ENCODE data around the gene TMIGD1. TPM values are rescaled to one million over a fixed set of nuclear protein-coding genes. Genes with fewer than 3 reads are reported as not detected.

Gene TMIGD1
- polyA plus RNA-seq, 1 donor (not counting 4 experiments of a cell fraction or from before 2014, with no cell fraction given) = not detected

- FAIRE-seq = no peak
- H3K79me2 ChIP-seq (ENCODE audit: control insufficient read depth, insufficient read depth, low read length) = no peaks in the 10 kb centered on the region
- peaks cover 3% of the 10 kb centered on the region for H3K9me3 ChIP-seq (ENCODE audit: control insufficient read depth, low read depth, low read length)
- DNase-seq (ENCODE audit: low read depth, low spot score) = no peak
- H4K20me1 ChIP-seq (ENCODE audit: control insufficient read depth, extremely low read depth, insufficient read depth, low read length) = no peaks in the 10 kb centered on the region
- no peak for TF ChIP-seq CTCF (optimal IDR thresholded peaks at IDR 0.05 in 1 of 3, IDR thresholded peaks at IDR 0.05 in 1 of 3, conservative IDR thresholded peaks at IDR 0.05 in 1 of 3; ENCODE audit: extremely low read depth in 1 of 3, insufficient read depth in 2 of 3, low read length in 3 of 3)
- TF ChIP-seq EZH2 (IDR thresholded peaks at IDR 0.05; ENCODE audit: low read length) = no peak
- no peak overlapping the region for H3K27ac ChIP-seq (ENCODE audit: control insufficient read depth, insufficient read depth, low read length)
- no peaks in the 10 kb centered on the region for H3K9me1 ChIP-seq (ENCODE audit: control insufficient read depth, extremely low read depth, insufficient read depth, low read length)
- no peak overlapping the region for H3K4me2 ChIP-seq (ENCODE audit: control insufficient read depth, extremely low read depth, insufficient read depth, low read depth, low read length)
- peaks cover 5% of the 10 kb centered on the region for H3K4me1 ChIP-seq (ENCODE audit: control insufficient read depth, extremely low read depth, insufficient read depth, low read length)
- H2AFZ ChIP-seq (ENCODE audit: control insufficient read depth, low read length) = no peak overlapping the region
- H3K9ac ChIP-seq (ENCODE audit: control insufficient read depth, extremely low read depth, insufficient read depth, low read length) = no peak overlapping the region
- dilution Hi-C loops (cut with MboI; ENCODE audit: extremely low pct_ligation_motif_present, low sequenced_read_pairs) = no loop called here
- no peaks in the 10 kb centered on the region for H3K27me3 ChIP-seq (ENCODE audit: control insufficient read depth, extremely low read depth, insufficient read depth, low read length)
- no peaks in the 10 kb centered on the region for H3K36me3 ChIP-seq (ENCODE audit: control insufficient read depth in 2 of 2, extremely low read depth in 1 of 2, insufficient read depth in 2 of 2, low read length in 2 of 2)
- H3K4me3 ChIP-seq (ENCODE audit: control insufficient read depth in 2 of 3, extremely low read depth in 1 of 3, insufficient read depth in 2 of 3, low read depth in 1 of 3, low read length in 3 of 3) = no peak overlapping the region
These were observed 28.0 kb upstream of the TMIGD1 start for GRCh38 chr17:30361766-30362279.

- no peaks in the 10 kb centered on the region for H3K36me3 ChIP-seq (ENCODE audit: control insufficient read depth in 2 of 2, extremely low read depth in 1 of 2, insufficient read depth in 2 of 2, low read length in 2 of 2)
- H3K4me2 ChIP-seq (ENCODE audit: control insufficient read depth, extremely low read depth, insufficient read depth, low read depth, low read length) = no peak overlapping the region
- peaks cover 3% of the 10 kb centered on the region for H3K9me3 ChIP-seq (ENCODE audit: control insufficient read depth, low read depth, low read length)
- no peak for DNase-seq (ENCODE audit: low read depth, low spot score)
- FAIRE-seq = no peak
- H3K4me1 ChIP-seq (ENCODE audit: control insufficient read depth, extremely low read depth, insufficient read depth, low read length) = peaks cover 5% of the 10 kb centered on the region
- no peak overlapping the region for H2AFZ ChIP-seq (ENCODE audit: control insufficient read depth, low read length)
- H3K27ac ChIP-seq (ENCODE audit: control insufficient read depth, insufficient read depth, low read length) = no peak overlapping the region
- no peak overlapping the region for H3K4me3 ChIP-seq (ENCODE audit: control insufficient read depth in 2 of 3, extremely low read depth in 1 of 3, insufficient read depth in 2 of 3, low read depth in 1 of 3, low read length in 3 of 3)
- H3K79me2 ChIP-seq (ENCODE audit: control insufficient read depth, insufficient read depth, low read length) = no peaks in the 10 kb centered on the region
- no peaks in the 10 kb centered on the region for H3K9me1 ChIP-seq (ENCODE audit: control insufficient read depth, extremely low read depth, insufficient read depth, low read length)
- no peak overlapping the region for H3K9ac ChIP-seq (ENCODE audit: control insufficient read depth, extremely low read depth, insufficient read depth, low read length)
- H3K27me3 ChIP-seq (ENCODE audit: control insufficient read depth, extremely low read depth, insufficient read depth, low read length) = peaks cover under 1% of the 10 kb centered on the region
- H4K20me1 ChIP-seq (ENCODE audit: control insufficient read depth, extremely low read depth, insufficient read depth, low read length) = no peaks in the 10 kb centered on the region
- TF ChIP-seq EZH2 (IDR thresholded peaks at IDR 0.05; ENCODE audit: low read length) (no peak), CTCF (optimal IDR thresholded peaks at IDR 0.05 in 1 of 3, IDR thresholded peaks at IDR 0.05 in 1 of 3, conservative IDR thresholded peaks at IDR 0.05 in 1 of 3; ENCODE audit: extremely low read depth in 1 of 3, insufficient read depth in 2 of 3, low read length in 3 of 3) (no peak)
- dilution Hi-C loops (cut with MboI; ENCODE audit: extremely low pct_ligation_motif_present, low sequenced_read_pairs) = no loop called here
These were observed 26.4 kb upstream of the TMIGD1 start for GRCh38 chr17:30360086-30360808.

Measured in keratinocyte (primary cell).